Hepatic stellate cell (primary cell): ENCODE results near the gene RNASEL.

ENCODE experiments used
- DNase-seq: peaks from one replicate; pipeline ENCODE4 v3.0.0; 2011; ENCODE audit warnings: low spot score

Gene RNASEL

GRCh38 chr1:182620924-182621585 is 32.0 kb upstream of the RNASEL start:
- DNase-seq: no peak

- DNase-seq: no peak
Observed at GRCh38 chr1:182617734-182618351, 28.8 kb upstream of the RNASEL start.

- no peak for DNase-seq
Observed at GRCh38 chr1:182617014-182617429, 28.0 kb upstream of the RNASEL start.

GRCh38 chr1:182616130-182617013 is 27.3 kb upstream of the RNASEL start:
- DNase-seq: no peak

- no peak for DNase-seq
Observed at GRCh38 chr1:182615468-182616129, 26.5 kb upstream of the RNASEL start.

- DNase-seq: peak; percentile 83
Observed at GRCh38 chr1:182614796-182615454, 25.9 kb upstream of the RNASEL start.

- no peak for DNase-seq
Observed at GRCh38 chr1:182611787-182612186, 22.7 kb upstream of the RNASEL start.

- DNase-seq: no peak
Observed at GRCh38 chr1:182611326-182611725, 22.3 kb upstream of the RNASEL start.

GRCh38 chr1:182610606-182611194 is 21.6 kb upstream of the RNASEL start:
- DNase-seq: peak; percentile 53

GRCh38 chr1:182608845-182609610 is 20.0 kb upstream of the RNASEL start:
- peak; percentile 72 for DNase-seq

- no peak for DNase-seq
Observed at GRCh38 chr1:182608236-182608635, 19.2 kb upstream of the RNASEL start.

- DNase-seq: no peak
Observed at GRCh38 chr1:182607566-182607965, 18.5 kb upstream of the RNASEL start.

- DNase-seq: peak; percentile 97
Observed at GRCh38 chr1:182604175-182605164, 15.4 kb upstream of the RNASEL start, which contains the start of gene RGS16. Gene RGS16 (minus strand): TSS chr1:182604389. CDS start chr1:182604259, 130 bp downstream.

- no peak for DNase-seq
Observed at GRCh38 chr1:182603646-182604174, 14.7 kb upstream of the RNASEL start.

- no peak for DNase-seq
Observed at GRCh38 chr1:182602935-182603645, 14.0 kb upstream of the RNASEL start.

GRCh38 chr1:182601913-182602312 is 12.9 kb upstream of the RNASEL start:
- no peak for DNase-seq

- peak; percentile 71 for DNase-seq
Observed at GRCh38 chr1:182601416-182601786, 12.3 kb upstream of the RNASEL start.

- DNase-seq: no peak
Observed at GRCh38 chr1:182600745-182601415, 11.8 kb upstream of the RNASEL start.
